OCI-LY3 (cell line): ENCODE measurements around the gene FBXO11.

Experiments
- H2AFZ ChIP-seq: fragments of 200-600, 300-600 bp; shearing (Covaris generic); 2 replicates; pipeline ENCODE4 v1.6.0; 2014; ENCODE audit warnings: antibody characterized with exemption, low read depth, low read length
- H3K27ac ChIP-seq: fragments of 200-600, 300-600 bp; sonication (generic); 2 replicates; pipeline ENCODE4 v1.5.1; 2014; ENCODE audit warnings: mild to moderate bottlenecking, low read length, moderate library complexity, mixed read lengths
- H3K27me3 ChIP-seq: fragments of 200-600, 300-600 bp; sonication (generic); 2 replicates; pipeline ENCODE4 v1.6.1; 2014; ENCODE audit warnings: low read depth, low read length, mixed read lengths
- H3K36me3 ChIP-seq: fragments of 200-600, 300-600 bp; sonication (generic); replicated peaks from 2 replicates; pipeline ENCODE3; 2014; ENCODE audit warnings: low read depth, low read length, mixed read lengths
- H3K4me1 ChIP-seq: fragments of 300-600, 200-600 bp; sonication (generic); 2 replicates; pipeline ENCODE4 v1.6.1; 2014; ENCODE audit warnings: low read length, mixed read lengths
- H3K4me2 ChIP-seq: fragments of 200-600, 300-600 bp; sonication (generic); 2 replicates; pipeline ENCODE4 v1.6.1; 2014; ENCODE audit warnings: low read length, mixed read lengths
- H3K4me3 ChIP-seq: fragments of 300-600, 200-600 bp; sonication (generic); 2 replicates; pipeline ENCODE4 v1.5.1; 2014; ENCODE audit warnings: antibody characterized with exemption, mild to moderate bottlenecking, low read length, moderate library complexity
- H3K79me2 ChIP-seq: fragments of 300-600, 200-600 bp; shearing (Covaris generic); 2 replicates; pipeline ENCODE4 v1.6.1; 2014; ENCODE audit warnings: mild to moderate bottlenecking, low read length, mixed read lengths
- H3K9ac ChIP-seq: fragments of 300-600, 200-600 bp; shearing (Covaris generic); 2 replicates; pipeline ENCODE4 v1.6.0; 2014; ENCODE audit warnings: mild to moderate bottlenecking, low read length, moderate library complexity
- H3K9me3 ChIP-seq: fragments of 200-600, 300-600 bp; shearing (Covaris generic); 2 replicates; pipeline ENCODE4 v1.6.1; 2014; ENCODE audit warnings: low read length, mixed read lengths; ENCODE audit not compliant: insufficient read depth
- H4K20me1 ChIP-seq: fragments of 200-600, 300-600 bp; sonication (generic); 2 replicates; pipeline ENCODE4 v1.6.1; 2016; ENCODE audit warnings: low read length, mixed read lengths; ENCODE audit not compliant: insufficient read depth
- CTCF ChIP-seq: fragments of 200-600, 300-600 bp; sonication (generic); IDR thresholded peaks from 2 replicates; pipeline ENCODE4 v1.5.1; 2014; ENCODE audit warnings: antibody characterized with exemption, low read length, low read depth
- EZH2phosphoT487 ChIP-seq: fragments of 200-600 bp; shearing (Covaris generic); IDR thresholded peaks from 2 replicates; pipeline ENCODE4 v1.6.1; 2018; ENCODE audit warnings: antibody characterized with exemption, mixed run types, low read depth

Gene FBXO11

GRCh38 chr2:47799031-47799609 is 107.2 kb downstream of the FBXO11 start:
- peaks cover 78% of the 10 kb centered on the region for H3K79me2 ChIP-seq
- no peak overlapping the region for H2AFZ ChIP-seq
- peaks cover 56% of the 10 kb centered on the region for H4K20me1 ChIP-seq
- no peak overlapping the region for H3K27ac ChIP-seq
- H3K36me3 ChIP-seq: peaks cover 90% of the 10 kb centered on the region
- no peaks in the 10 kb centered on the region for H3K27me3 ChIP-seq
- TF ChIP-seq EZH2phosphoT487: no peak
- no peak for TF ChIP-seq CTCF
- no peaks in the 10 kb centered on the region for H3K9me3 ChIP-seq
- H3K9ac ChIP-seq: no peak overlapping the region
- no peak overlapping the region for H3K4me2 ChIP-seq
- no peak overlapping the region for H3K4me3 ChIP-seq
- no peaks in the 10 kb centered on the region for H3K4me1 ChIP-seq

GRCh38 chr2:47798631-47799030 is 107.7 kb downstream of the FBXO11 start:
- Histone ChIP-seq H3K9ac (no peak overlapping the region), H3K4me2 (no peak overlapping the region), H3K9me3 (no peaks in the 10 kb centered on the region), H3K36me3 (peaks cover 85% of the 10 kb centered on the region), H3K4me1 (no peaks in the 10 kb centered on the region), H4K20me1 (peaks cover 56% of the 10 kb centered on the region), H3K79me2 (peaks cover 80% of the 10 kb centered on the region), H3K4me3 (no peak overlapping the region), H2AFZ (no peak overlapping the region), H3K27ac (no peak overlapping the region), H3K27me3 (no peaks in the 10 kb centered on the region)
- TF ChIP-seq CTCF: no peak
- no peak for TF ChIP-seq EZH2phosphoT487

- Histone ChIP-seq H3K4me2 (no peak overlapping the region), H4K20me1 (peaks cover 60% of the 10 kb centered on the region), H3K4me3 (no peak overlapping the region), H3K27me3 (no peaks in the 10 kb centered on the region), H3K9me3 (no peaks in the 10 kb centered on the region), H2AFZ (no peak overlapping the region), H3K4me1 (no peaks in the 10 kb centered on the region), H3K36me3 (peaks cover 67% of the 10 kb centered on the region), H3K9ac (no peak overlapping the region), H3K79me2 (peaks cover 83% of the 10 kb centered on the region), H3K27ac (no peak overlapping the region)
- TF ChIP-seq CTCF (no peak), EZH2phosphoT487 (no peak)
These were observed 110.1 kb downstream of the FBXO11 start for GRCh38 chr2:47796090-47796697.

GRCh38 chr2:47785986-47786385 is 120.3 kb downstream of the FBXO11 start:
- Histone ChIP-seq H3K27ac (no peak overlapping the region), H3K9me3 (no peaks in the 10 kb centered on the region), H3K4me3 (no peak overlapping the region), H3K36me3 (peaks cover 21% of the 10 kb centered on the region), H3K4me1 (peaks cover 10% of the 10 kb centered on the region), H3K4me2 (no peak overlapping the region), H3K79me2 (peaks cover 80% of the 10 kb centered on the region), H4K20me1 (peaks cover 64% of the 10 kb centered on the region), H2AFZ (no peak overlapping the region), H3K9ac (no peak overlapping the region), H3K27me3 (no peaks in the 10 kb centered on the region)
- TF ChIP-seq EZH2phosphoT487: no peak
- no peak for TF ChIP-seq CTCF
